HG03565 (cell line): Measurements from ENCODE around the gene RAC2.

Source experiments
- ATAC-seq: cut with Tn5 transposase; IDR thresholded peaks from one replicate; pipeline ENCODE4 v1.9.1; 2021; ENCODE audit warnings: mild to moderate bottlenecking, moderate library complexity; ENCODE audit not compliant: unreplicated experiment

The RAC2 gene

DNA sequence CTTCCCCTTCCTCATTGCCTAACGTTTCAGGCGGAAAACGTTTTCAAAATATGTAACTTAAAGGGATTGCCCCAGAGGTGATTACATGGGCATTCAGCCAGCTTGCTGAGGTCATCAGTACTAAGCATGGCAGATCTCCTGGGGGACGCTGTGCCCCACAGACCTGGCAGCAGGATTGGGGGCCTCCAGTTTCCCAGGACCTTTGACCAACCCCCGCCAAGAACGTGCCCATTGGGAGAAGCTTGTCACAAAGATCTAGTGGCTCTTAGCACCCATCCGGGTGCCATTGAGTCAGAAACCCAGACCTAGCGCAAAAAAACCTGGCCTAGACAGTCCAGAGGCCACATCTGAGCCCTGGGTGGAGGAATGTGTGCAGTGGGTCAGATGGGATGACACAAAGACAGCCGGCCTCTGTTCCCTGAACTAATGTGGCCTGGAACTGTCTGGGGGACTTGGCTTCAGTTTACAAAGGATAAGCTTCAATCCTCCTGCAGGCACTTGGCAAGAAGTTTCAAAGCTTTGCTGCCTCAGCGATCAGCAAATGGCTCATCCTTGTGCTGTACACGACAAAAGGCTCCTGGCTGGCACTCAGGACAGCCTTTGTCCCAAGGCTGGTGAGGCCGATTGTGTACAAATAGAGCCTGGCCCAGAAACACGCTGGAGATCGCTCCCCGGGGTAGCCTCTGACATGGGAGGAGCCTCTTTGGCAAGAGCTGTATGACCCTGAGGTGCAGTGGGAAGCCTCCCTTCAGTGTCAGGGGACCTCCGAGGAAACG, 65.5 kb downstream of the RAC2 start:
- no peak for ATAC-seq

- no peak for ATAC-seq
These were observed 66.3 kb downstream of the RAC2 start for GRCh38 chr22:37177755-37178154.

GRCh38 chr22:37177221-37177620, 66.8 kb downstream of the RAC2 start:
- ATAC-seq, result no peak

DNA sequence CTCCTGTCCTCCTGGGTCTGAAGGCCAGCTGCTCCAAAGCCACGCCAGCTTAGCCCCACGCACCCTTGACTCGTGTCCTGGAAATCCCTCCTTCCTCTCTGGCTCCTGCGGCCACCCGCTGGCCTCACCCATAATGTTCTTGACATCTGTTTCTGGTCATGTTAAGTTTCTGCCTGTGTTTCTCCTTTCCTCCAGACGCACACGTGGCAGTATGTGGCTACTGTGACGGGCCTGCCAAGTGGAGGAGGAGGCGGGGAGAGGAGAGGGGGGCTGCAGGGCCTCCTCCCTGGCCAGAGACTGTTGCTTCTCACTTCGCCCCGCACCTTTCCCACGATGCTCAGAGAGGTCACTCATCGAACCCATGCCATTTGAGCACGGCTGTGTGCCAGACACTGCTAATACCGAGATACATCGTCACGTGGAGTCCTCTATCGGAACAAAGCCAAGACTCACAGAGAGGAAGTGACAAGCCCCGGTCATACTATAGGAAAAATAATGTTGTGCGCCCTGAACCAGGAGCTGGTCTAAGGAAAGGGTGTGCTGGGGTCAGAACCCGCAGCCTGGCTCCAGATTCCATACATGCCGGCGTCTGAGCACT, 67.5 kb downstream of the RAC2 start:
- ATAC-seq, result no peak

DNA sequence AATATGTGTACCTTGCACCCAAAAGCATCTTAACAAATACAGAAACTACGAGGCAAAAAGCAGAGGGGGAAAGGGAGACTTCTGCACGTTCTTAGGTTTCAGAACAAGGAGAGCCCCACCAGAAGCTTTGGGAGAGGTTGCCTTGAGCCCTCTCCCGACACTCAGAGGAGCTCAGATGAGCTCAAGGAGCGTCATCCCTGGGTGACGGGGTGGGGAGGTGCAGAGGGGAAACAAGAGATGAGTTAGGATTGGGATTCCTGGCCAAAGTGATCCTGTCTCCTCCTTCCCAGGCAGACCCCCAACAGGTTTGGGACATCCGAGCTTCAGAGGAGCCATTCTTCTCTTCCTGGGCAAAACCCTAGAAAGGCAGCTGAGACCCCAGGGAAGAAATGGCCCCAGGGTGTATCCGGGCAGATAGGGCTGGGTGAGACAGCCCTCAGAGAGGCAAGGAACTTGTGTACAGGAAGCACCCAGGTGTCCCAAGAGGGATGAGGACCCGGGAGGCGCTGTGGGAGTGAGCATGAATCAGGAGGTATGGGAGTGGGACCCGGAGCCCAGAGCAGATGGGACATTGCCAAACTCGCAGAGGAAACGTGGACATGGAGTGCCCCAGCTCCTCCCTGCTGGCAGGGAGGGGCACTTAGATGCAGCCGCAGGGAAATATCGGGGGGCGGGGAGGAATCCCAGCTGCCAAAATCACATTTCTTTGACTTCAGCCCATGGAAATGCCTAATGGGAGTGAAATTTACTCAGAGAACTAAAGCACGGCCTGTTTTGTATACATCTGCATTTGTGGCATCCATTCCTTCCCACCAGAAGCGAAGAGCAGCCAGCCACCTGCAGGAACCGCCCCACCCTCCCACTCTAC, 68.4 kb downstream of the RAC2 start:
- ATAC-seq, result no peak
